GM12878 (cell line): Measurements from ENCODE around the gene AOC3. TPM values are rescaled to one million over a fixed set of nuclear protein-coding genes. Genes with fewer than 3 reads are reported as not detected.

Source experiments
- ATAC-seq: fragments of 200-7000 bp; cut with Tn5 transposase; 3 replicates; pipeline ENCODE4 v1.9.1; 2020; ENCODE audit warnings: mild to moderate bottlenecking, moderate library complexity
- BruUV-seq: library from RNA; stranded (reverse); fragments of 400-500 nt; replicated peaks from 2 replicates; lab custom pipeline; 2021; lab: Mats Ljungman, UMichigan
- CTCF ChIA-PET: fragments of 300-600 bp; sonication (Branson Sonifier 250); formaldehyde crosslinking; extraction: SDS; loops from one replicate; lab custom pipeline; 2021; ENCODE audit warnings: inconsistent platforms; lab: Yijun Ruan, JAX
- POLR2A ChIA-PET: fragments of 350-600 bp; formaldehyde crosslinking; extraction: SDS; loops from one replicate; lab custom pipeline; 2021; ENCODE audit warnings: inconsistent platforms; lab: Charles Lee
- RAD21 ChIA-PET: fragments of 300-600 bp; sonication (Branson Sonifier 250); formaldehyde crosslinking; loops from one replicate; lab custom pipeline; 2023; ENCODE audit warnings: antibody characterized with exemption; ENCODE audit not compliant: unreplicated experiment; lab: Charles Lee
- SMC1A ChIA-PET: fragments of 300-600 bp; sonication (Branson Sonifier 250); formaldehyde crosslinking; loops from one replicate; lab custom pipeline; 2023; ENCODE audit not compliant: unreplicated experiment, uncharacterized antibody; lab: Charles Lee
- DNase-seq: peaks from one replicate; pipeline ENCODE4 v3.0.0-alpha.2; 2011; ENCODE audit warnings: low read depth, low spot score
- FAIRE-seq: peaks from 3 replicates; lab custom pipeline; 2011; peaks lifted over from hg19 to GRCh38; lab: Jason Lieb, UNC
- H2AFZ ChIP-seq: 2 replicates; pipeline ENCODE4 v1.6.0; 2011; ENCODE audit warnings: low read depth, low read length, control low read depth; ENCODE audit not compliant: control insufficient read depth
- H3K27ac ChIP-seq: 2 replicates; pipeline ENCODE4 v1.5.1; 2011; ENCODE audit warnings: control low read depth; ENCODE audit not compliant: control insufficient read depth, insufficient read depth
- H3K27me3 ChIP-seq, 2 experiments: replicated peaks in 1 of 2; 2 replicates each; pipeline versions ENCODE4 v1.6.0 to v1.6.1; 2011; ENCODE audit warnings: low read length in 1 of 2; ENCODE audit not compliant: control insufficient read depth in 2 of 2, insufficient read depth in 2 of 2
- H3K36me3 ChIP-seq, 2 experiments: 2 replicates each; pipeline ENCODE4 v1.5.1; 2011; ENCODE audit warnings: low read length in 1 of 2; ENCODE audit not compliant: control insufficient read depth in 2 of 2, insufficient read depth in 2 of 2
- H3K4me1 ChIP-seq: 2 replicates; pipeline ENCODE4 v1.6.1; 2011; ENCODE audit warnings: mild to moderate bottlenecking, low read length, moderate library complexity, mixed read lengths; ENCODE audit not compliant: control insufficient read depth, insufficient read depth
- H3K4me2 ChIP-seq: 2 replicates; pipeline ENCODE4 v1.6.0; 2011; ENCODE audit warnings: control low read depth; ENCODE audit not compliant: control insufficient read depth, insufficient read depth
- H3K4me3 ChIP-seq: fragments of 200-600 bp; sonication (generic); 2 replicates; pipeline ENCODE4 v1.5.1; 2016
- H3K79me2 ChIP-seq: 2 replicates; pipeline ENCODE4 v1.6.0; 2011; ENCODE audit warnings: low read length; ENCODE audit not compliant: control insufficient read depth, insufficient read depth
- H3K9ac ChIP-seq: 2 replicates; pipeline ENCODE4 v1.8.0; 2011; ENCODE audit warnings: low read length, control low read depth, mixed read lengths; ENCODE audit not compliant: control insufficient read depth, insufficient read depth
- H3K9me3 ChIP-seq: replicated peaks from 3 replicates; pipeline ENCODE4 v1.5.1; 2011; ENCODE audit warnings: mild to moderate bottlenecking, low read length; ENCODE audit not compliant: control insufficient read depth, insufficient read depth
- H4K20me1 ChIP-seq: 2 replicates; pipeline ENCODE4 v1.6.0; 2011; ENCODE audit not compliant: control insufficient read depth, insufficient read depth
- HDAC2 ChIP-seq: fragments of 200-600 bp; sonication (generic); IDR thresholded peaks from 2 replicates; pipeline ENCODE4 v1.6.1; 2017
- HSF1 ChIP-seq: fragments of 150-350 bp; IDR thresholded peaks from 2 replicates; pipeline ENCODE4 v1.6.1; 2014; ENCODE audit warnings: mild to moderate bottlenecking, low read depth, low read length
- IRF4 ChIP-seq: IDR thresholded peaks from 2 replicates; pipeline ENCODE4 v1.6.1; 2011; ENCODE audit warnings: low read depth, low read length
- JUNB ChIP-seq: IDR thresholded peaks from 2 replicates; pipeline ENCODE4 v1.6.1; 2016; ENCODE audit warnings: antibody characterized with exemption, mild to moderate bottlenecking
- KLF5 ChIP-seq: fragments of 450-650 bp; IDR thresholded peaks from 2 replicates; pipeline ENCODE4 v1.6.1; 2014; ENCODE audit warnings: mild to moderate bottlenecking; ENCODE audit not compliant: partially characterized antibody
- MLLT1 ChIP-seq: fragments of 450-650 bp; IDR thresholded peaks from 2 replicates; pipeline ENCODE4 v1.6.1; 2016; ENCODE audit warnings: mild to moderate bottlenecking
- NR2C1 ChIP-seq: fragments of 450-650 bp; IDR thresholded peaks from 2 replicates; pipeline ENCODE4 v1.6.1; 2017; ENCODE audit warnings: antibody characterized with exemption, mild to moderate bottlenecking, moderate library complexity
- USF1 ChIP-seq: IDR thresholded peaks from 2 replicates; pipeline ENCODE4 v1.6.1; 2011; ENCODE audit warnings: borderline replicate concordance, low read depth, mild to moderate bottlenecking, moderate library complexity, mixed read lengths, low read length; ENCODE audit not compliant: insufficient read depth; ENCODE audit errors: extremely low read length
- ZBTB11 ChIP-seq: fragments of 450-650 bp; formaldehyde crosslinking; IDR thresholded peaks from 2 replicates; pipeline ENCODE4 v1.5.0; 2022; ENCODE audit warnings: mild to moderate bottlenecking, missing genetic modification characterization
- ZNF207 ChIP-seq: fragments of 450-650 bp; IDR thresholded peaks from 2 replicates; pipeline ENCODE4 v1.6.1; 2014; ENCODE audit warnings: antibody characterized with exemption, mild to moderate bottlenecking, borderline replicate concordance
- ZNF592 ChIP-seq: fragments of 450-650 bp; IDR thresholded peaks from 2 replicates; pipeline ENCODE4 v1.6.1; 2017; ENCODE audit warnings: mild to moderate bottlenecking, moderate library complexity
- WGBS: methylation state at CpG from one replicate; pipeline ENCODE4 v1.1.6; 2016; ENCODE audit warnings: low lambda C conversion rate; ENCODE audit not compliant: insufficient replicate concordance, insufficient coverage; ENCODE audit errors: missing lambda C conversion rate; 5-methylcytosine and 5-hydroxymethylcytosine counted together
- in situ Hi-C: fragments of 300-500 bp; cut with MboI; formaldehyde crosslinking; loops from 9 replicates; pipeline ENCODE4 v1.14.3; 2018; ENCODE audit warnings: mixed read lengths
- intact Hi-C: fragments of 100-400 bp; cut with micrococcal nuclease; formaldehyde crosslinking; loops from one replicate; pipeline ENCODE4 v1.14.2; 2022; ENCODE audit not compliant: unreplicated experiment
- polyA plus RNA-seq, 11 experiments: library from polyadenylated mRNA; depleted of rRNA in 4 of 11; unstranded in 6 of 11; stranded (reverse) in 5 of 11; fragments of >200 nt; fragmentation: Nextera tagmentation in 4 of 11; fragmentation: Illumina TruSeq in 1 of 11; extraction: Ambion mirVana in 4 of 11; extraction: Trizol in 1 of 11; gene quantifications; 1 replicate in 1 of 11; 2 replicates in 10 of 11; pipeline versions ENCODE4 v1.2.1 to v1.2.3, GENCODE V29; 2011 to 2016; ENCODE audit warnings: inconsistent platforms in 2 of 11, missing spikeins in 2 of 11, low read depth in 1 of 11
- total RNA-seq, 4 experiments: library from RNA; depleted of rRNA in 3 of 4; stranded (reverse); fragments of >200 nt in 3 of 4; fragmentation: Illumina TruSeq in 1 of 4; extraction: Trizol in 1 of 4; gene quantifications; 2 replicates each; pipeline versions ENCODE4 v1.2.1 to v1.2.3, GENCODE V29; 2013 to 2021

Gene AOC3
- total and polyA plus RNA-seq, 10 of the 15 experiments (the other 5 are each of a cell fraction or from before 2014, with no cell fraction given), result 0.02 to 0.91 (median 0.34) TPM; not detected in 2

- ATAC-seq, result no peak
- Histone ChIP-seq H3K4me2 (no peak overlapping the region), H4K20me1 (no peaks in the 10 kb centered on the region), H3K9ac (no peak overlapping the region), H3K9me3 (no peaks in the 10 kb centered on the region), H3K4me3 (no peak overlapping the region), H3K4me1 (no peaks in the 10 kb centered on the region), H3K27me3 (no peaks in the 10 kb centered on the region), H3K27ac (no peak overlapping the region), H3K79me2 (no peaks in the 10 kb centered on the region), H3K36me3 (no peaks in the 10 kb centered on the region), H2AFZ (no peak overlapping the region)
- ChIA-PET POLR2A (no interaction called here), RAD21 (no interaction called here), SMC1A (interaction anchor here (1.0 kb wide), 1 partner anchor 36 kb away, joined by 3 read pairs; no protein-coding TSS in a partner anchor), CTCF (no interaction called here)
- FAIRE-seq, result no peak
- no peak for DNase-seq
- 15% methylated on average over 7 of the region's 7 CpGs for WGBS
- in situ Hi-C loops, result no loop called here
- intact Hi-C loops, result no loop called here
- BruUV-seq, result no TSS peak
- TF ChIP-seq IRF4, result no peak
- no peak for TF ChIP-seq ZBTB11 (CRISPR knock-in tag)
- no peak for TF ChIP-seq MLLT1
- TF ChIP-seq KLF5, result no peak
- TF ChIP-seq HDAC2, result no peak
- TF ChIP-seq USF1, result no peak
- no peak for TF ChIP-seq ZNF592
- no peak for TF ChIP-seq JUNB
- no peak for TF ChIP-seq HSF1
- no peak for TF ChIP-seq NR2C1
- no peak for TF ChIP-seq ZNF207
These were observed 47.3 kb downstream of the AOC3 start for GRCh38 chr17:42898147-42898811.
